ENCODE data around the gene SPATA2.

SPATA2 gene

DNA sequence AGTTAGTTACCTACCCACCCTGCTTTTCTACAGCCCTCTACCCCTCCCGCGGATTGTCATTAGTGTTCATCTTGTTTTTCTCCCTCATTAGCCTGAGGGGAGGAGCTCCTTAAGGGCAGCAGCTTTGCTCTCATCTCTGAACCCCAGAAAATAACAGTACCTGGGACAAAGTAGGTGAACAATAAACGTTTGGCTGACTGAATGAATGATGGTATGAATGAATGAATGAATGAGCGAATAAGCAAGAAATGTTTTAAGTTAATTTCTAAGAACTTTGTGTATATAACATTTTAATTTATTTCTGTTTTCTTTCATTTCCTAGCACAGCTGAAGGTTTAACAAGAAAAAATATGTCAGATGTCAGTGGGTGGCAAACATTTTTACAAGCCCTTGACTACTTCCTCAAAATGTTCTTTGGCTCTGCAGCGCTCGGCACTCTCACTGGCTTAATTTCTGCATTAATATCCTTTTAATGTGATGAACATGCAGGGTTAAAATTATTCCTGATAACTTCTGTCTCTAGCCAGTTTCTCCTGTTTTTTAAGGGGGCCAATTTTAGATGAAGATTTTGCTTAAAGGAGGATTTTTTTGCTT is 52.6 kb downstream of the SPATA2 start:
- TF ChIP-seq SIN3A (IDR thresholded peaks at IDR 0.05; ENCODE audit: borderline replicate concordance, insufficient read depth, low read length) (no peak), TAF1 (IDR thresholded peaks at IDR 0.05; ENCODE audit: borderline replicate concordance, insufficient read depth, low read length) (no peak), POLR2AphosphoS5 (IDR thresholded peaks at IDR 0.05; ENCODE audit: low read depth, low read length) (no peak), FOXP2 (optimal IDR thresholded peaks at IDR 0.05; ENCODE audit: borderline replicate concordance, extremely low read depth, extremely low read length, insufficient read depth) (no peak)
- TF ChIP-seq, protein P1, sequence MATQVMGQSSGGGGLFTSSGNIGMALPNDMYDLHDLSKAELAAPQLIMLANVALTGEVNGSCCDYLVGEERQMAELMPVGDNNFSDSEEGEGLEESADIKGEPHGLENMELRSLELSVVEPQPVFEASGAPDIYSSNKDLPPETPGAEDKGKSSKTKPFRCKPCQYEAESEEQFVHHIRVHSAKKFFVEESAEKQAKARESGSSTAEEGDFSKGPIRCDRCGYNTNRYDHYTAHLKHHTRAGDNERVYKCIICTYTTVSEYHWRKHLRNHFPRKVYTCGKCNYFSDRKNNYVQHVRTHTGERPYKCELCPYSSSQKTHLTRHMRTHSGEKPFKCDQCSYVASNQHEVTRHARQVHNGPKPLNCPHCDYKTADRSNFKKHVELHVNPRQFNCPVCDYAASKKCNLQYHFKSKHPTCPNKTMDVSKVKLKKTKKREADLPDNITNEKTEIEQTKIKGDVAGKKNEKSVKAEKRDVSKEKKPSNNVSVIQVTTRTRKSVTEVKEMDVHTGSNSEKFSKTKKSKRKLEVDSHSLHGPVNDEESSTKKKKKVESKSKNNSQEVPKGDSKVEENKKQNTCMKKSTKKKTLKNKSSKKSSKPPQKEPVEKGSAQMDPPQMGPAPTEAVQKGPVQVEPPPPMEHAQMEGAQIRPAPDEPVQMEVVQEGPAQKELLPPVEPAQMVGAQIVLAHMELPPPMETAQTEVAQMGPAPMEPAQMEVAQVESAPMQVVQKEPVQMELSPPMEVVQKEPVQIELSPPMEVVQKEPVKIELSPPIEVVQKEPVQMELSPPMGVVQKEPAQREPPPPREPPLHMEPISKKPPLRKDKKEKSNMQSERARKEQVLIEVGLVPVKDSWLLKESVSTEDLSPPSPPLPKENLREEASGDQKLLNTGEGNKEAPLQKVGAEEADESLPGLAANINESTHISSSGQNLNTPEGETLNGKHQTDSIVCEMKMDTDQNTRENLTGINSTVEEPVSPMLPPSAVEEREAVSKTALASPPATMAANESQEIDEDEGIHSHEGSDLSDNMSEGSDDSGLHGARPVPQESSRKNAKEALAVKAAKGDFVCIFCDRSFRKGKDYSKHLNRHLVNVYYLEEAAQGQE (IDR thresholded peaks at IDR 0.05; ENCODE audit: insufficient read depth in 1 of 2, low read depth in 2 of 2, low read length in 2 of 2), result no peak

DNA sequence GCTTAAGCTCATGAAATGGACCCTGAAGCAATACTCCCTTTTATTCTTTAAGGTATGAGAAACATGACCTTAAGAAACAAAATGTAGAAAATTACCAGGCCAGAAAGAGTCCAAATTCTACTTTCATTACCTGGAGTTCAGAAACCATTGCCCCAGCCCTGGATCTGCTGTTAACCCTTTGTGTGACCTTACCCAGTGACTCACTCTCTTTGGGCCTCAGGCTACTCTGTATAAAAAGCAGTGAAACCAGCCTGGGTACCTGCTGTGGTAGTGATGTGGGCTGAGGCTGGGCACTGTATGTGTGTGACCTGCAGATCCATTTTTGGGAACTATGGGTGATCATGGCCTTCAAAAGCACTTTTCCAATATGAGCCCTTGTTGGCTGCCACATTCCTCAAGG is 55.5 kb downstream of the SPATA2 start:
- TF ChIP-seq FOXP2 (optimal IDR thresholded peaks at IDR 0.05; ENCODE audit: borderline replicate concordance, extremely low read depth, extremely low read length, insufficient read depth), result no peak
- TF ChIP-seq, protein P1 (IDR thresholded peaks at IDR 0.05; ENCODE audit: insufficient read depth in 1 of 2, low read depth in 2 of 2, low read length in 2 of 2), result no peak
- no peak for TF ChIP-seq TAF1 (IDR thresholded peaks at IDR 0.05; ENCODE audit: borderline replicate concordance, insufficient read depth, low read length)
- no peak for TF ChIP-seq SIN3A (IDR thresholded peaks at IDR 0.05; ENCODE audit: borderline replicate concordance, insufficient read depth, low read length)
- no peak for TF ChIP-seq POLR2AphosphoS5 (IDR thresholded peaks at IDR 0.05; ENCODE audit: low read depth, low read length)

DNA sequence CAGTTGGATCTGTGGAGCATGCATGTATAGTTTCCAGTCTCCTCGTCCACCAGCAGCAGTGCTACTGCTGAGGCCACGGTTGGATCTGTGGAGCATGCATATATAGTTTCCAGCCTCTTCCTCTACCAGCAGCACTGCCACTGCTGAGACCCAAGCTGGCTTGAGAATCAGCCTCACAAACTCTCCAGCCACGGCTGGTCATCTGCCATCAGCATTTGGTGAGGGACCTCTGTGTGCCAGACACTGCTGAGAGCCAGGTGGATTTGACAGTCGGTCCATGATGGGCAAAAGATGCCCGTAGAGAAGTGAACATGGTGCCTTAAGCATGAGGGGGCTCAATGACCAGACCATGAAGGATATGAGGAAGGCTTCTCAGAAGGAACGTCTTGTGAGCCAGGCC is 56.3 kb downstream of the SPATA2 start:
- no peak for TF ChIP-seq TAF1 (IDR thresholded peaks at IDR 0.05; ENCODE audit: borderline replicate concordance, insufficient read depth, low read length)
- no peak for TF ChIP-seq SIN3A (IDR thresholded peaks at IDR 0.05; ENCODE audit: borderline replicate concordance, insufficient read depth, low read length)
- no peak for TF ChIP-seq POLR2AphosphoS5 (IDR thresholded peaks at IDR 0.05; ENCODE audit: low read depth, low read length)
- no peak for TF ChIP-seq FOXP2 (optimal IDR thresholded peaks at IDR 0.05; ENCODE audit: borderline replicate concordance, extremely low read depth, extremely low read length, insufficient read depth)
- TF ChIP-seq, protein P1 (IDR thresholded peaks at IDR 0.05; ENCODE audit: insufficient read depth in 1 of 2, low read depth in 2 of 2, low read length in 2 of 2), result no peak

DNA sequence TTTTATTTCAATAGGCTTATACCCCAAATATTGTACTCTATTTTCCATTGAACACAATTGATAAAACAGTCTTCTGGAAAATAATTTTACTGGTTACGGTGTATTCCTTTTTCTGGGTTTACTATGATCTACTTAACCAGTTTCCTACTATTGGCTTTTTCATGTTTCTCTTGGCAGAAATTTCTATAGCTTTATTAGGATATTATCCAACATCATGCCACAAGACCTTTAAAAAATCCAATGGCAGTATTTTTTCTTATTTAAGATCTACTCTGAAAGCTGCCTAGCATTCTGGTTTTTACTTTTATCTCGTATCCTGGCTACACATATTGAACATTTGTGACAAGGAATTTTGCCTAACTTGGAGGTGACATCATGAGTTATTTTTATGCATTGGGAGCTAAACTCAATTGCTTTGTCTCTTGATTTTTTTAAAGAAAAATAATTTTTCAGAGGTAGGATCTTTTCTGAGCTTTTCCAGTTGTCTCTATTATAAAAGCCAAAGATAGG is 57.2 kb downstream of the SPATA2 start:
- TF ChIP-seq SIN3A (IDR thresholded peaks at IDR 0.05; ENCODE audit: borderline replicate concordance, insufficient read depth, low read length) (no peak), FOXP2 (optimal IDR thresholded peaks at IDR 0.05; ENCODE audit: borderline replicate concordance, extremely low read depth, extremely low read length, insufficient read depth) (no peak), TAF1 (IDR thresholded peaks at IDR 0.05; ENCODE audit: borderline replicate concordance, insufficient read depth, low read length) (no peak), POLR2AphosphoS5 (IDR thresholded peaks at IDR 0.05; ENCODE audit: low read depth, low read length) (no peak)
- TF ChIP-seq, protein P1 (IDR thresholded peaks at IDR 0.05; ENCODE audit: insufficient read depth in 1 of 2, low read depth in 2 of 2, low read length in 2 of 2), result no peak
